Suppressor macrophage treated with lipopolysaccharide for 4 hours (primary cell): ENCODE data around the gene PXDC1.
"Not testable (repeated sequence)": the region's sequence is repeated elsewhere in the genome, so short reads cannot be mapped to it uniquely, and the experiment has no call there.

Source experiments
- DNase-seq: peaks from one replicate; pipeline ENCODE4 v3.0.0-alpha.2; 2020

PXDC1 gene

DNA sequence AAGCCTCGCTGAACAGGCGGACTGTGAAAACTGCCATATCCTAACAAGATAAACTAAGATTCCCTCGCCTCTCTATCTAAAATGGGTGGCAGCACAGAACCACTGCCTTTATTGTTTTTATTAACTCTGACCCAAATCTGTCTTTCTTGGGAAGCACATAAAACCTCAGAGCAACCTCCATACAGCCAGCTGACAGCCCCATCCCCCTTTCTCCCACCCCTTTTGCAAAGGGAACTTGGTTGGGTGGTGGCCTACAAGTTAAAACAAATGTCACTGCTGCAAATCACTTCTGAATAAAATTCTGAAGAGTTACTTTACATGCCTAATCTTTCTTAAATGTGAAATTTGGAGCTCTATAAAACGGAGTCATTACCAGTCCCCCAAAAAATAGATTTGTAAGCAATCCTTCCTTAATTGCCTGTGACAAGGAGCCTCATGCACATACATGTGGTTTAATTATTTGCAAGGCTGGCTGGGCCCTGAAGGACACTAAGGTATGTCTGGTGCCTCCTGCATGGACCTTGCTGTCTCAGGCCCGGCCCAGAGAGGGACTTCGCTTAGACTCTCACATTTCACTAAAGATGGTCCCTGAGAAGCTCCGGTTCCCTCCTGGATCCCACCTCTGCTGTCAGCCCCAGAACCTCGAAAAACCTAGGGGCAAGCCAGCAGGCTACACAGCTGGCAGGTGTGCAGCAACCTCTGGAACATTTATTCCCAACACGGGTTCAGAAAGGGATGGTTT lies 21.7 kb downstream of the PXDC1 start:
- no peak for DNase-seq

DNA sequence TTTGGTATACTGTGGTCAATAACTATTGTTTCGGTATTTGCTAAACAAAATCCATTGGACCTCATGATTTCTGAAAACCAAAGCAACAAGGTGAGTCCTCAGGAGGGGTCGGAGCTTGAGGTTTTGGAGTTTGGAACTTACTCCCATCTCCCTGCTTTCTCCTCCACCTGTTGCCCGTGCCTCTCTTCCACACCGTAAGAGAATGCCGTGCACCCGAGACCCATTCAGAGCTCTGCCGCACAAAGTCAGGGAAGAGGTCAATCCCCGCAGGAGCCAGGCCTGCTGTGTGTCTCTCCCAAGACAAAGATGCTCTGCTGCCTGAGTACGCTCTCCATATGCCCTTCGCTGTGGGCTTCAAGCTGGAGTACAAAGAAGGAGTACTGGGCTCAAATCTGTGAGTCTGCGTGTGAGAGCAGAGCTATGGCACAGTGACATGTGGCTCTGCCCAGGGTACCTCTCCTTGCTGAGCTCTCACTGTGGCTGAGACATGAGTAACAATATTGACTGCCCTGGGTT lies 23.9 kb downstream of the PXDC1 start:
- DNase-seq = no peak

DNA sequence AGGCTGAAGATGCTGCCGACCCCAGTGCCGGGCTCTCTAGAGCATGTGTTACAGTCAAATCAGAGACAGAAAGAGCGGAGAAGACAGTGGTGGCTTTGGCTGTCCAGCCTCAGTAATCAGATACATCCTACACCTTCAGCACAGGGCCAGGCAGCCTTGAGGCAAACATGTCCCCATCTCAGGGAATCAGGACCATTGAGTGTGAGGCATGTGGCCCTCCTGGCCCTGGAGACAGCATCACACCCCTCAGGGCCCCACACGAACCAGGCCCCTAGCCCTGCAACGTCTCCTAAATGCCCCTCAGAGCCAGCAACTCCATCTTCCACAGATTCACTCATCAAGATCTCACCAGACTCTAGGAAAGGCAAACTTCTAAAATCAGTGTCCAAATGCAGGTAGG lies 24.5 kb downstream of the PXDC1 start:
- no peak for DNase-seq

DNA sequence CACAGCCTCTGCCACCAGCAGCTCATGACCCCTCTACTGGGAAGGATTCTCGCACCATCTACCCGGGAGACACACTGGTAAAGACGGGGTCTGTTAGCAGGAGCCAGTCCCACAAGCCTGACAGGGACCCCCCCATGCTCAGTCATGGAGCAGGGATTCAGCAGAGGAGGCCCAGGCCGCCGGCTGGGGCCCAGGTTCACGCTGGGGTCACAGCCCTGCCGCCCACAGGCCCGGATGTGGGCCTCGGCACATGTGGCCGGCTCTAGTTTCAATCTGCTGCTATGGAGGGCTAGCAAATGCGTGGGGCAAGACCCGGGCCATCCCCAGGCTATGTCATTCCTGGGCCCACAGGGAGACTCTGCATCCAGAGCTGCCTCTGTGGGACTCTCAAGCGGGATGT lies 25.1 kb downstream of the PXDC1 start:
- DNase-seq = no peak

DNA sequence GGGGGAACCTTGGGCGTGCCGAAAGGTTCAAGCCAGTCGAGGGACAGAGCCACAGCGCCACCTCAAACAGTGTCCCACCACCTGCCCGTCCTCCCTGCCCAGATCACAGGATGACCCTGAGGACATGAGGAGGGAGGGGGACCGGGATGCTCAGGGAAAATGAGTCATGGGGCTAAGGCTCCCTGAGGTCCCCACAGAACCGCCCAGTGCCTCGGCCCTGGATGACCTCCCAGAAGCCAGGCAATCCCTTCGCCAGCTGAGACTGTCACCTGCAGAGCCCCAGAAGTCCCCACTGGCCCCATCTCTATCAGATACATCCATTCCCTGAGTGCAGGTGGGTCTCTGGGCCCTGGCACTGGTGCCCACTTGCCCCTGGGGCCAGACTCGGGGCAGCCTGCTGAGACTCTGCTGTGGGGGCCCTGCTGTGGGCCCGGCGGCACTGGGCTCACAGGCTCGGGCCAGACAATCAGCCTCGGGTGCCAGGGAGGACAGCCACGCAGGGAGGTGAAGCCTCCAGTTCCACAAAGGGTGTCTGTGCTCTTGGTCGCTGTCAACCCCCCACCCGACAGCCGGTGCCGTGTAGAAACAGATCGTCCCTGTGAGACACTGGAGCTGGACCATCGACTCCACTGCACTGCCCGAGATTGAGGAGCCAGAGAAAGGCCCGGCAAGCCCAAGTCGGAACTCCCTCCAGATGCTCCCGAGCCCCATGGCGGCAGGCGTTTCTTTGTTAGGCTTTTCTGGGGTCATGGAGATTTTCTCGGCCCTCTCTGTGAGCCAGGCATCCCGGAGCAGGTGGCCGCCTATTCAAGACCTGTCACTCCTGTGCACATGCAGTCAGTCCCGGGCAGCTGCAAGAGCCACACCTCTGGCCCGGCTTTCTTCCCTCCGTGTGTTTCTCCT lies 26.1 kb downstream of the PXDC1 start:
- DNase-seq = no peak

DNA sequence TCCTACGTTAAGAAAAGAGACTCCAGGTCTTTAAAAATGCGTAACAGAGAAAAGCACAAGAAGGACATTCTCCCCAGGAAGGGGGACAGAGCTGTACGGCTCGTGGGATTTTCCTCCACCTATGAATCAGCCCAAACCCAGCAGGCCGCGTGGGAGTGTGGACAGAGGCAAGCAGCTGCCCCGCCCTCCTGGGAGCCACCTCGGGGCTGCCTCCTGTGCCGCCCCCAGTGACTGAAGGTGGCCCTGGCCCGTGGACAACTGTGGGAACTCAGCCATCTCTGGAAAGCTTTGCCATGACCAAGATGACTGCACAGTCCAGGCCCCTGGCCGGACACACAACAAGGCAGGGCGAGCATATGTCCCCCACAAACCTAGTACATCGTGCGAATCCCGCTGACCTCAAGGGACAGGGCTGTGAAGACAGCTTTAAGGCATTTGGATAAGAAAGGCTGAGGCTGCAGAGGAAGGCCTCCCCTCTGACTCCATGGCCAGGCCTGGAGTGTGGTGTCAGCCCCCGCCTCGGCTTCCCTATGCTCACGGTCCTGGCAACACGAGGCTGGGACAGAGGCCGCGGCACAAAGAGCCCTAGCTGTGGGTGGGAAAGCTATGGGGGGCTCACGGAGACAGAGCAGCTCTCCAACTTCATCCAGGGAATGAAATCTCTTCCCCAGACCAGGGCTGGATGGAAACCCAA lies 26.9 kb downstream of the PXDC1 start:
- DNase-seq = no peak

DNA sequence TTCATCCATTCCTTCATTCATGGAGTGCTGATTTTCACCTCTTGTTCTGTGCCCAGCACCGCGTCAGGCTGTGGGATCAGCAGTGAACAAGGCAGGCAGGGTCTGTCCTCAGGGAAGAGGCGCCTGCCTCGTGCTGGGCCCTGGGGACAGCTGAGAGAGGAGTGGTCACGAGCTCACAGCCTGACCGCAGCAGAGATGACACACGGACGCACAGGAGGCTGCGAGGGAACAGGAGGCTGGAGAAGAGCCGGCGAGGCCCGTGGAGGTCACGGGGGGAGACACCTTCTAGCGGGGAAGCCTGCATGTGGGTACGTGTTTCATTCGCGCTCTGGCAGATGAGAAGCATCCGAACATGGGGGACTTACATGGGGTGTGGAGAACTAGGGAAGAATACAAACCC lies 27.5 kb downstream of the PXDC1 start:
- DNase-seq = no peak

DNA sequence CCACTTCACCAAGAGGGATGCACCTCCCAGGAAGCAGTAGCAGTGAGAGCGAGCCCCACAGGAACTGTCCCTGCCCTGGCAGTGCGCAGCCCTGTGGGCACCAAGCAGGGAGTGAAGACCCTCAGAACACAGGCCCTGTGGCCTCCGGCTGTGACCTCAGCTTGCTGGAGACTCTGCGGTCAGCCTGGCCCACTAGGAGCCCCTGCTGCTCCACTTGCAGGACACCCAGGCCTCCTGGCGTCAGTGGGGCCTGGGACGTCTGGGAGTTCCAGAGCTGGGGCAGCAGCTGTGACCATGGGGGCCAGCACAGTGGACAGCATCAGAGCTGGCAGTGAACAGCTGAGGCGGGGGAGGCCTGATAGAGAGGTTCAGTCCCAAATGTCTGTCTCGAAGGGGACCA lies 28.3 kb downstream of the PXDC1 start:
- no peak for DNase-seq

DNA sequence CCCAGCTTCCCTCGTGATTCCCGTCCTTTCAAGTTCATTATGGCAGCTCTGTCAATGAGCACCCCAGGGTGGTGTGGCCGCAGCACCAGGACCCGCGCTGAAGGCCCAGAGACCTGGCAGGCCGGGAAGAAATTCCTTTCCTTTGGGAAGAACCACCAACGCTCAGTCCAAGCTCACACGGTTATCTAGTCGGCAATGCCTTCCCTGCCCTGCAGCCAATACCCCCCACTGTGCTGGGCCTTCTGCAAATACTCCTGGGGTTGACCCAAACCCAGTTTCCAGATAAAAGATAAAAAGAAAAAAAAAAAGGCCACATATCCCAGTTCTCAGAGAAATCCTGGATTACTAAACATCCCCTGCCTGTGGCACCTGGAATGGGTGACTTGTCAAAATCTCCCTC lies 28.7 kb downstream of the PXDC1 start:
- DNase-seq = no peak

DNA sequence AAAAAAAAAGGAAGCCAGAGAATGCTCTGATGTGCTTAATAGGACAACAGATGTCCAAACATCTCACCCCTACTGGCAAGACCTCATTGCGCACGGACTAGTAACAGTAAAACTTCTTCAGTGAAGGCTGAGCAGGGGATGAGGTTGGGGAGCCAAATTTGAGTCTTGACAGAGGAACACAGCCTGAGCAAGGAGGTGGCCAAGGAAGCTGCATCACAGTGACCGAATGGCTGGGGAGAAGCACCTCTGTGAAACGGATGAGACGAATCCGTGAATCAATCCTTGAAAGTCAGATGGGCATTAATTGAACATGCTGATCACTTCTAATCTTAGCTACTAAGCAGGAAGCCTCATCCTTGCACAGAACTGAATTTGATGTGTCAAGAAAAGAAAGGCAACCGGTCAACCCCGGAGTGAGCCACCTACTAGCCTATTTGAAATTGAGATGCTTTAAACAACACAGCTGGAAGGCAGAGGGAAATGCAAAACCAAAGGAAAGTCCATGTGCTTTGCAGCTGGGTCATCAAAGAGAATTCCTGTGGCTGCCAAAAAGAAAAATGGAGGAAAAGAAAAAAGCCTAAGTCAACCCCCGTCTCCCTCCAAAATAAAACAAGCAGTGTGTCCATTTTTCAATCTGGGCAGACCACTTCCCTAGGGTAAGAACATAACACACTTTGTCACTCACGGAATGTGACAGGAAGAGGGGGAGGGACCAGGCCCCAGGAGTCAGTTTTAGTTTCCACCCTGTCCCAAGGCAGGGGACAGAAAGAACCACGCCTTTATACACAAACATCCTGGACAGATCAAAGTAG lies 29.5 kb downstream of the PXDC1 start:
- DNase-seq = no peak

DNA sequence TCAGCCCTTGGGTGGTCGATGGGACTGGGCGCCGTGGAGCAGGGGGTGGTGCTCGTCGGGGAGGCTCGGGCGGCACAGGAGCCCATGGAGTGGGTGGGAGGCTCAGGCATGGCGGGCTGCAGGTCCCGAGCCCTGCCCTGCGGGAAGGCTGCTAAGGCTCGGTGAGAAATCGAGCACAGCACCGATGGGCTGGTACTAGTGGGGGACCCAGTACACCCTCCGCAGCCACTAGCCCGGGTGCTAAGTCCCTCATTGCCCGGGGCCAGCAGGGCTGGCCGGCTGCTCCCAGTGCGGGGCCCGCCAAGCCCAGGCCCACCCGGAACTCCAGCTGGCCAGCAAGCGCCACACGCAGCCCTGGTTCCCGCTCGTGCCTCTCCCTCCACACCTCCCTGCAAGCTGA lies 30.7 kb downstream of the PXDC1 start:
- DNase-seq = not testable (repeated sequence)

DNA sequence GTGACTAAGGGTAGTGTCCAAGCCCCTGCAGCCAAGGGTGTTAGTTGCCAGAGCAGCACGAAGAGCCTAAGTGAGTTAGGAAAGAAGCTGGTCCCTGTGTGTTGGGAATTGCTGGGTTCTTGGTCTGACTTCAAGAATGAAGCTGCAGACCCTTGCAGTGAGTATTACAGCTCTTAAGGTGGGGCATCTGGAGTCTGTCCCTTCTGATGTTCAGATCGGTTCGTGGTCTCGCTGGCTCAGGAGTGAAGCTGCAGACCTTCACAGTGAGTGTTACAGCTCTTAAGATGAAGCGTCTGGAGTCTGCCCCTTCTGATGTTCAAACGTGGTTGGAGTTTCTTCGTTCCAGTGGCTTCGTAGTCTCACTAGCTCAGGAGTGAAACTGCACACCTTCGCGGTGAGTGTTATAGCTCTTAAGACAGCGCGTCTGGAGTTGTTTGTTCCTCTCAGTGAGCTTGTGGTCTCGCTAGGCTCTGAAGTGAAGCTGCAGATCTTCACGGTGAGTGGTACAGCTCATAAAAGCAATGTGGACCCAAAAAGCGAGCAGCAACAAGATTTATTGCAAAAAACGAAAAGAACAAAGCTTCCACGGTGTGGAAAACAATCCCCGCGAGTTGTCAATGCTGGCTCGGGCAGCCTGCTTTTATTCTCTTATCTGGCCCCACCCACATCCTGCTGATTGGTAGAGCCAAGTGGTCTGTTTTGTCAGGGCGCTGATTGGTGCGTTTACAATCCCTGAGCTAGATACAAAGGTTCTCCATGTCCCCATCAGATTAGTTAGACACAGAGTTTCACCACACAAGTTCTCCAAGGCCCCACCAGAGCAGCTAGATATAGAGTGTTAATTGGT lies 31.8 kb downstream of the PXDC1 start:
- no peak for DNase-seq

DNA sequence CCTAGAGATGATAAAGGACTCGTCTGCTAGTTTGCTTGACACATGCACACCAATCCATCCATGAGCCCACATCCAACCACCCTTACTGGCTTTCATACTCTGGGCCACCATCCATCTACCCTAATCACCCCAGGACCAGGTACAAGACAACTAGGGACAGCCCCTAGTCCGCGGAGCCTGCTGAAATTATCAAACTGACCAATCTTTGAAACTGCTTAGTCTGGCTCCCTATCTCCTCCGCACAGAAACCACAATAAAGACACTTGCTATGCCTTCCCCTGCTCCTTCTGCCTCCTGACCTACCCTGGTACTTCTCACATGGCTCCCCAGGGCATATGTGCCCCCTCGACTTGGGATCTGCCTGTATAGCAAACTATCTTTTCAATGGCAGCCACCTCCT lies 33.1 kb downstream of the PXDC1 start:
- DNase-seq = no peak

DNA sequence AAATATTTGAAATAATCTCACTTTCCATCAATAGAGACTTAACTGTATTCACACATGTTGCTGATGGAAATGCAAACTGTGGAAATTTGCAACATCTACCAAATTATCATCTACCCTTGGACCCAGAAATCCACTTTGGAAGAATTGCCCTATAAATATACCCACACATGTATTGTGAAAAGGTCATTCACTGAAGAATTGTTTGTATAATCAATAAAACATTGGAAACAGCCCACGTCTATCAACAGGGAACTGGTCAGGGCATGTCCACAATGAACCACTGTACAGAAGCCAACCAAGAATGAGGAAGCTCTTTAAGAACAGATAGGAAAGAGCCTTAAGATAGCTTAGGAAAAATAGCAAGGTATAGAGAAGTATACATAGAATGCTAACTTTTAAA lies 36.2 kb downstream of the PXDC1 start:
- DNase-seq = no peak

DNA sequence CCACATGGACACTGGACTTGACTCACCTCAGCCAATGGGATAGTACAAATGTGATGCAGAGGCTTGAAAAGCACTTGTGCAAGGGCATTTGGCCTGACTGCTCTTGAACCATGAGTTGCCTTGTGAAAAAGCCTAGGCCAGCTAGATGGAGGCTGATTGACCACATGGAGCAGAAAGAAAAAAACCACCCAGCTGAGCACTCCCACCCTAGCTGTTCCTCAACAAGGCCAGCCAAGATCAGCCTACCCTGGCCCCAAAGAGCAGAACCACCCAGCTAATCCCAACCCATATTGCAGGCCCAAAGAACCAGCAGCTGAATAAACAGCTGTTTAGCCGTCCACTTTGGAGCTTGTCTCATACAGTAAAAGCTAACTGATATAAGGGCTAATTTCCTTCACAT lies 36.7 kb downstream of the PXDC1 start:
- no peak for DNase-seq

DNA sequence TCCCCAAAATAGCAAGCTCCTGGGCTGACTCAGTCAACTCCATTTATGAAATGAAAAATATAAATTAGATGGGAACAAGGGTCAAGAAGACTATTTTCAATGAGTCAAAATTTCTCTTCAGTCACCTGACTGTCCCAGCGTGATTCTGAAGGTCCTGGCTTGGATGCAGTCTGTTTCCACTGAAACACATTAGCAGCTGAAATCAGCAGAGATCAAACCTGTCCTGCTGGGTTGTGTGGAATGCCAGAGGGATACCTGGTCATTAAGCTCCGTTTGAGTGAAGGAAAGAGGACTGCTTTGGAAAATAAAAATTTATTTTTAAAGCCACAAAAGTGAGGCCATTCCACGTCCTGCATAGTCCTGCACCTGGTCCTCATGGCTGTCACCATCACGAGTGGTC lies 37.4 kb downstream of the PXDC1 start:
- DNase-seq = no peak

DNA sequence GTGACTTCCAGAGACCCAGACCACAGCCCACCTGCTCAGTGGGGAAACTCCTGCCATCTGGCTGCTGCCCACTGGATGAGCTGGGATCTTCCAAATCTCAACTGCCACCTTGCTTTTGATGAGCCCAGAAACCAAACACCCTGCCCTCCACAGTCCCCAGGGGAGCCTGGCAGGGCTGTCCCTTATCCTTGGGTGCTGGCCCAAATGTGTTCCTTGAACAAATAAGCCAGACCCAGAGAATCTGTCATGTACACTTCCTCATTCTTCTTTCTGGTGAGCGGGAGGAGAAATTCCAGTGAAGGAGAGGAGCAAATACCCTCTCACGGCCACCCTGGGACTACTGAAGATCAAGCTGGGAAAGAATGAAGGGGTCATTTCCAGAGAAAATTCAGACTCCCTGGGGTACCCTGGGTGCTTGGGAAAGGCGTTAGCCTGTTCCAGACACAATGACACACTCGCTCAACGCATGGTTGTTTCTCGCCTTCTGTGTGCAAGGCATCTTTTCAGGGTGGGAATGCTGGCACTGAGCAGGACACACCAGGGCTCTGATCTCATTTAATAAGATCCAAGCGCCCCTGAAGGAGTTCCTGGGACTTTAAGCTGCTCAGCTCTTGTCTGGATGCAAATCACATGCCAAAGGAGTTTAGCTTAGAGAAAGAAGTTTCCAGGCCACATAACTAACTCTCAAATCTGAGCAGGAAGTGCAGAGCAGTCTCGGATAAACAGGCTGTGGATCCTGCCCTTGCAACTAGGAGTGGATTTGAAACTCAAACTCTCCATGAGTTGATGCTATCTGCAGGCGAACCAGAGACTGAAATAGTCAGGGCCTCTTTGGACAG lies 38.5 kb downstream of the PXDC1 start:
- no peak for DNase-seq

DNA sequence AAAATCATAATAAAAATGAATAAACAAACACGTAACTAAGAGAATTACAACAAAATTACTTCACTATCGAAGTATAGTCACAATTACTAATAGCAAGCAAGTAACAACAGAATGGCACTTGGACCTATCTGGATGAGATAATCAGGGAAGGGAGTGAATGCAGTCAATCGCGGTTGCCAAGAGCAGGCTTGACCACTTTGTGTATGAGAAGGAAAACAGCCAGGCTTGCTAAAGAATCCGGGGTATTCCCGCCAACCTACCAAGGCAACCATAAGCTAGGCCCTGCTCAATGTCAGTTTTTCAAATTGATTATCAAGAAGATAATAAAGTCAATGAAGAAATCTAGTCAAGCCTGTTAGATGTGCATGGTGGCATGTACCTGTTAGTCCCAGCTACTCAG lies 39.7 kb downstream of the PXDC1 start:
- no peak for DNase-seq

DNA sequence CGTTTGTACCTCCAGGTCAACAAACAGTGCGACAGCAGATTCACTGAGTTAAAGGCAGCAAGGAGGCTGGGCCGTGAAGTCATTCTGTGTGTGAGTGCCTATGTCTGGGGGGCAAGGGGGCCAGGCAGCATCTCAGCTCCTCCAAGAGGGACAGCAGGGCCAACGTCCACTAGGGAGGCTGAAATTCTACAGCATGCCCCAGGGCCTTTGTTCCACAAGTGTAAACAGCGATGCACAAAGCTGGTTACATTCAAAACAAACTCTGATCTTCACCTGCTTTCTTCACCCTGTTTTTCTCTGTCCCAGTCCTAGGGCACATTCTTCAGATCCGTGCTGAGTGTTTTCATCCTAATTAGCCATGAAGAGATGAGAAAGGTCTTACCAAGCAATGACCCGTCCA lies 41.1 kb downstream of the PXDC1 start:
- no peak for DNase-seq

DNA sequence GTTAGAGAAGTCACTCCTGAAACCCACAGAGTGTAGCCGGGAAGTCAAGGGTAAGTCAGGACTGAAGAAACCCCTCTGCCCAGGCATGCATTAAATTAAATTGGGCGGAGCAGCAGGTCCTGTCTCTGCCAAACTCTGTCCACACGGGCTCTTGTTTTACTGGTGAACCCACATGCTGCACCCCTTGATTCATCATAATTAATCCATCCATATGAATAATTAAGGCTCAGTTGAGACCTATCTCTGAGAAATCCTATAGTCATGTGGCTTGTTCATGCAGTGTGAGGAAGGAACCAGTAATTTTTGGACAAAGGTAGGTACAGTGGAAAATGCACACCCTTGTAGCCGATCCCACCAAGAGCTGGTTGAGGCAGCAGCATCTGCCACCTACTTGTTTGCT lies 43.0 kb downstream of the PXDC1 start:
- no peak for DNase-seq
